Measurements from ENCODE around the gene ST6GALNAC6.
A peak's percentile ranks its signal among the peaks of the same experiment; 100 is the strongest.
"Not testable (repeated sequence)": the region's sequence is repeated elsewhere in the genome, so short reads cannot be mapped to it uniquely, and the experiment has no call there.

Gene ST6GALNAC6

GRCh38 chr9:127841087-127841835 is 58.1 kb downstream of the ST6GALNAC6 start:
- no peak for DNase-seq (ENCODE audit: extremely low read depth in 1 of 2, low read depth in 1 of 2)

GRCh38 chr9:127838375-127839078 is 60.9 kb downstream of the ST6GALNAC6 start:
- no peak for DNase-seq (ENCODE audit: extremely low read depth in 1 of 2, low read depth in 1 of 2)

GRCh38 chr9:127837346-127837745 is 62.1 kb downstream of the ST6GALNAC6 start:
- no peak for DNase-seq (ENCODE audit: extremely low read depth in 1 of 2, low read depth in 1 of 2)

- not testable (repeated sequence) for DNase-seq (ENCODE audit: extremely low read depth in 1 of 2, low read depth in 1 of 2)
Observed at GRCh38 chr9:127836561-127836960, 62.8 kb downstream of the ST6GALNAC6 start.

GRCh38 chr9:127835991-127836516 is 63.3 kb downstream of the ST6GALNAC6 start:
- DNase-seq (ENCODE audit: extremely low read depth in 1 of 2, low read depth in 1 of 2): peak; percentile 9 to 40

Measured in stimulated activated CD8-positive, alpha-beta memory T cell treated with anti-CD3 and anti-CD28 coated beads, Interleukin-7, amount 100 ng/mL, for 48 hours (primary cell).